Psoas muscle (tissue), 8 donors: Measurements from ENCODE around the gene RIMBP2. TPM values are rescaled to one million over a fixed set of nuclear protein-coding genes. Genes with fewer than 3 reads are reported as not detected.

ENCODE experiments used
- ATAC-seq, 4 donors: fragments of 200-7000 bp; cut with Tn5 transposase; one replicate each; pipeline ENCODE4 v1.9.1; 2020; ENCODE audit warnings: moderate library complexity in 3 of 4, mild to moderate bottlenecking in 2 of 4
- DNase-seq, 2 donors: peaks; one replicate each; pipeline ENCODE4 v3.0.0-alpha.2; 2020
- H3K27ac ChIP-seq: fragments of 200-600 bp; one replicate; pipeline ENCODE4 v1.8.0; 2022
- H3K27me3 ChIP-seq, 3 donors: fragments of 200-600 bp in 1 of 3; one replicate each; pipeline versions ENCODE4 v1.6.1 to v1.8.0; 2013 to 2022; ENCODE audit warnings: low read length in 2 of 3, mild to moderate bottlenecking in 2 of 3, moderate library complexity in 1 of 3; ENCODE audit not compliant: insufficient read depth in 3 of 3
- H3K36me3 ChIP-seq, 2 donors: fragments of 200-600 bp in 1 of 2; one replicate each; pipeline versions ENCODE4 v1.6.1 to v1.8.0; 2013 to 2022; ENCODE audit warnings: low read depth in 1 of 2, mild to moderate bottlenecking in 1 of 2, moderate library complexity in 1 of 2; ENCODE audit not compliant: insufficient read depth in 1 of 2
- H3K4me1 ChIP-seq: fragments of 200-600 bp; one replicate; pipeline ENCODE4 v1.8.0; 2022
- H3K4me3 ChIP-seq: fragments of 200-600 bp; one replicate; pipeline ENCODE4 v1.8.0; 2022; ENCODE audit warnings: mild to moderate bottlenecking
- H3K9me3 ChIP-seq: fragments of 200-600 bp; one replicate; pipeline ENCODE4 v1.8.0; 2022
- CTCF ChIP-seq: fragments of 200-600 bp; IDR thresholded peaks from one replicate; pipeline ENCODE4 v1.8.0; 2022; ENCODE audit warnings: antibody characterized with exemption
- WGBS, 3 donors: extraction: QIAGEN DNeasy Blood & Tissue Kit; methylation state at CpG; one replicate each; pipeline versions ENCODE4 v1.1.6 to v1.1.7; 2013; 5-methylcytosine and 5-hydroxymethylcytosine counted together
- intact Hi-C, 2 donors: fragments of 100-400 bp; cut with DNase I; formaldehyde crosslinking; loops; one replicate each; pipeline versions ENCODE4 v1.11.0 to v1.14.2; 2022
- polyA plus RNA-seq, 3 donors: library from polyadenylated mRNA; stranded (reverse); fragments of 200-250 nt; gene quantifications; one replicate each; pipeline ENCODE4 v1.2.3, GENCODE V29; 2013
- total RNA-seq, 4 donors: library from RNA; stranded (reverse); fragmentation: NEBNext Ultra II Directional in 2 of 4; extraction: Animal tissue kit (Norgen Biotek cat#: 25700) in 2 of 4; gene quantifications; one replicate each; pipeline versions ENCODE4 v1.2.1 to v1.2.4, GENCODE V29; 2021 to 2023
- donor health status: healthy with polysubstance abuse.
- donor health status: DM: no; HTN: no; CAD: no; lungs with moderate emphysema.
- donor health status: Bipolar disorder and iron deficiency.
- donor health status: healthy.
- donor health status: DM: yes; HTN: yes; CAD: no.
- donor health status: DM: no; HTN: no; CAD: no.
- donor health status: DM: no; HTN: no; CAD: no.
- donor health status: DM: yes; HTN: yes; CAD: no.

The RIMBP2 gene
- total and polyA plus RNA-seq, 7 donors: 0.05 to 1.2 (median 0.21) TPM

GRCh38 chr12:130477701-130478100 is 238.4 kb downstream of the RIMBP2 start:
- H3K27ac ChIP-seq: no peak overlapping the region
- TF ChIP-seq CTCF: no peak
- no peaks in the 10 kb centered on the region for H3K9me3 ChIP-seq
- peaks cover 0 to 4% (median 0%) of the 10 kb centered on the region in 3 donors for H3K27me3 ChIP-seq
- ATAC-seq (no peak), DNase-seq (peak in 1 of 2 donors; percentile 15)
- H3K4me1 ChIP-seq: no peaks in the 10 kb centered on the region
- H3K4me3 ChIP-seq: no peak overlapping the region
- H3K36me3 ChIP-seq: no peaks in the 10 kb centered on the region
- intact Hi-C loops: loop anchor here in 1 of 2 donors (2.0 kb wide), 1 partner anchor 19 kb away; no protein-coding TSS in a partner anchor
- 61 to 75% (median 70%) methylated on average over 9 of the region's 9 CpGs for WGBS, 3 donors

GRCh38 chr12:130477266-130477665 is 238.8 kb downstream of the RIMBP2 start:
- Histone ChIP-seq H3K9me3 (no peaks in the 10 kb centered on the region), H3K27ac (no peak overlapping the region), H3K27me3 (peaks cover 0 to 4% (median 0%) of the 10 kb centered on the region in 3 donors), H3K36me3 (no peaks in the 10 kb centered on the region), H3K4me3 (no peak overlapping the region), H3K4me1 (no peaks in the 10 kb centered on the region)
- no peak for ATAC-seq
- DNase-seq: no peak
- 54 to 64% (median 55%) methylated on average over 12 of the region's 12 CpGs for WGBS, 3 donors
- no peak for TF ChIP-seq CTCF
- intact Hi-C loops: loop anchor here in 1 of 2 donors (2.0 kb wide), 1 partner anchor 20 kb away; no protein-coding TSS in a partner anchor

- DNase-seq: peak in 1 of 2 donors; percentile 38
Measured at GRCh38 chr12:130476451-130477135, 239.5 kb downstream of the RIMBP2 start.

GRCh38 chr12:130474599-130475269 is 241.4 kb downstream of the RIMBP2 start:
- ATAC-seq (no peak), DNase-seq (no peak)
- no peak for TF ChIP-seq CTCF
- H3K27ac ChIP-seq: no peak overlapping the region
- no peaks in the 10 kb centered on the region for H3K4me1 ChIP-seq
- no peak overlapping the region for H3K4me3 ChIP-seq
- intact Hi-C loops: no loop called here
- no peaks in the 10 kb centered on the region for H3K9me3 ChIP-seq
- WGBS, 3 donors: 70 to 74% (median 70%) methylated on average over 27 of the region's 27 CpGs
- H3K27me3 ChIP-seq: peaks cover 0 to 4% (median 0%) of the 10 kb centered on the region in 3 donors
- H3K36me3 ChIP-seq: no peaks in the 10 kb centered on the region

More at GRCh38 chr12:130476451-130477135, 239.5 kb downstream of the RIMBP2 start:
- intact Hi-C loops: loop anchor here in 1 of 2 donors (2.0 kb wide), 1 partner anchor 20 kb away; no protein-coding TSS in a partner anchor
- Histone ChIP-seq H3K4me3 (no peak overlapping the region), H3K27ac (no peak overlapping the region), H3K27me3 (peaks cover 0 to 4% (median 0%) of the 10 kb centered on the region in 3 donors), H3K36me3 (no peaks in the 10 kb centered on the region), H3K4me1 (no peaks in the 10 kb centered on the region), H3K9me3 (no peaks in the 10 kb centered on the region)
- no peak for ATAC-seq
- no peak for TF ChIP-seq CTCF
- WGBS, 3 donors: 27 to 39% (median 31%) methylated on average over 20 of the region's 20 CpGs
